SK-N-SH (cell line): ENCODE data around the gene ITGB6. TPM values are rescaled to one million over a fixed set of nuclear protein-coding genes. Genes with fewer than 3 reads are reported as not detected.
"Not testable (repeated sequence)": the region's sequence is repeated elsewhere in the genome, so short reads cannot be mapped to it uniquely, and the experiment has no call there.

ENCODE experiments used
- CTCF ChIA-PET: fragments of 300-600, 350-600 bp; formaldehyde crosslinking; extraction: SDS; loops from one replicate; lab custom pipeline; 2021; lab: Yijun Ruan, JAX
- POLR2A ChIA-PET: fragments of 350-600 bp; sonication (Branson Sonifier 250); formaldehyde crosslinking; extraction: SDS; loops from one replicate; lab custom pipeline; 2020; ENCODE audit warnings: antibody characterized with exemption, inconsistent platforms; lab: Yijun Ruan, JAX
- DNase-seq: peaks from one replicate; pipeline ENCODE4 v3.0.0; 2012
- H2AFZ ChIP-seq: fragments of 200-600 bp; sonication (generic); 2 replicates; pipeline ENCODE4 v1.8.1; 2016; ENCODE audit warnings: antibody characterized with exemption, mild to moderate bottlenecking, low read depth
- H3F3A ChIP-seq: fragments of 200-600 bp; sonication (generic); replicated peaks from 2 replicates; pipeline ENCODE3; 2016; ENCODE audit warnings: antibody characterized with exemption, mild to moderate bottlenecking; ENCODE audit not compliant: insufficient read depth
- H3K27ac ChIP-seq, 2 experiments: fragments of 200-500 bp in 1 of 2; fragments of 200-600 bp in 1 of 2; sonication (Bioruptor generic) in 1 of 2; sonication (generic), shearing (Covaris generic) in 1 of 2; 2 replicates each; pipeline versions ENCODE4 v1.5.1 to v1.6.1; 2014 to 2016; ENCODE audit warnings: low read depth in 2 of 2, inconsistent platforms in 1 of 2, low read length in 1 of 2, mild to moderate bottlenecking in 1 of 2, mixed read lengths in 1 of 2
- H3K27me3 ChIP-seq: fragments of 200-600 bp; sonication (generic), shearing (Covaris generic); 2 replicates; pipeline ENCODE4 v1.6.1; 2016; ENCODE audit warnings: mixed run types; ENCODE audit not compliant: insufficient read depth
- H3K36me3 ChIP-seq, 2 experiments: fragments of 200-500 bp in 1 of 2; fragments of 200-600 bp in 1 of 2; sonication (Bioruptor generic) in 1 of 2; sonication (generic) in 1 of 2; replicated peaks in 1 of 2; 2 replicates each; pipeline versions ENCODE3 to v1.5.1; 2014 to 2016; ENCODE audit warnings: low read length in 1 of 2, mild to moderate bottlenecking in 1 of 2; ENCODE audit not compliant: insufficient read depth in 2 of 2, control insufficient read depth in 1 of 2
- H3K4me1 ChIP-seq, 2 experiments: fragments of 200-500 bp in 1 of 2; fragments of 200-600 bp in 1 of 2; sonication (Bioruptor generic) in 1 of 2; sonication (generic), shearing (Covaris generic) in 1 of 2; 2 replicates each; pipeline versions ENCODE4 v1.5.1 to v1.6.1; 2014 to 2016; ENCODE audit warnings: low read depth in 1 of 2, low read length in 1 of 2, mixed run types in 1 of 2; ENCODE audit not compliant: insufficient read depth in 2 of 2, control insufficient read depth in 1 of 2
- H3K4me2 ChIP-seq: fragments of 200-600 bp; sonication (generic), shearing (Covaris generic); 2 replicates; pipeline ENCODE4 v1.6.1; 2017; ENCODE audit warnings: mixed run types
- H3K4me3 ChIP-seq, 2 experiments: fragments of 200-500 bp in 1 of 2; fragments of 200-600 bp in 1 of 2; sonication (Bioruptor generic) in 1 of 2; sonication (generic), shearing (Covaris generic) in 1 of 2; 2 replicates each; pipeline versions ENCODE4 v1.5.1 to v1.8.1; 2014 to 2016; ENCODE audit warnings: low read depth in 2 of 2, inconsistent platforms in 1 of 2, low read length in 1 of 2, mild to moderate bottlenecking in 1 of 2, mixed read lengths in 1 of 2, moderate library complexity in 1 of 2
- H3K79me2 ChIP-seq: fragments of 200-600 bp; sonication (generic); 2 replicates; pipeline ENCODE4 v1.8.1; 2017; ENCODE audit warnings: mild to moderate bottlenecking; ENCODE audit not compliant: insufficient read depth
- H3K9ac ChIP-seq: fragments of 200-600 bp; sonication (generic); 2 replicates; pipeline ENCODE4 v1.6.1; 2017; ENCODE audit warnings: mixed run types
- H3K9me2 ChIP-seq: fragments of 200-600 bp; sonication (generic); 2 replicates; pipeline ENCODE4 v1.6.1; 2017; ENCODE audit warnings: mixed run types
- H3K9me3 ChIP-seq: fragments of 200-600 bp; sonication (generic); 2 replicates; pipeline ENCODE4 v1.6.1; 2017; ENCODE audit warnings: mixed run types, mild to moderate bottlenecking, moderate library complexity
- H4K20me1 ChIP-seq: fragments of 200-600 bp; sonication (generic); 2 replicates; pipeline ENCODE4 v1.6.1; 2017; ENCODE audit warnings: mild to moderate bottlenecking, mixed run types; ENCODE audit not compliant: insufficient read depth
- FOXJ3 ChIP-seq: sonication (generic); formaldehyde crosslinking; IDR thresholded peaks from 2 replicates; pipeline ENCODE4 v1.5.1; 2020; ENCODE audit warnings: mild to moderate bottlenecking, missing genetic modification reagents
- GABPA ChIP-seq: IDR thresholded peaks from 2 replicates; pipeline ENCODE4 v1.4.0; 2012; ENCODE audit warnings: low read depth, mild to moderate bottlenecking
- JUND ChIP-seq: IDR thresholded peaks from 2 replicates; pipeline ENCODE4 v1.4.0; 2012
- MXI1 ChIP-seq: IDR thresholded peaks from 2 replicates; pipeline ENCODE4 v1.6.1; 2012; ENCODE audit warnings: mild to moderate bottlenecking, low read depth, low read length, improper control_type of control experiment
- RCOR1 ChIP-seq: fragments of 150-350 bp; IDR thresholded peaks from 2 replicates; pipeline ENCODE4 v1.6.1; 2017; ENCODE audit warnings: antibody characterized with exemption, low read length
- RFX5 ChIP-seq: IDR thresholded peaks from 2 replicates; pipeline ENCODE4 v1.6.1; 2012; ENCODE audit warnings: mild to moderate bottlenecking, improper control_type of control experiment, low read length
- TEAD4 ChIP-seq: IDR thresholded peaks from 2 replicates; pipeline ENCODE4 v1.4.0; 2012; ENCODE audit warnings: mild to moderate bottlenecking, borderline replicate concordance; ENCODE audit not compliant: insufficient read depth
- YY1 ChIP-seq: IDR thresholded peaks from 2 replicates; pipeline ENCODE4 v1.4.0; 2012; ENCODE audit warnings: low read depth, mild to moderate bottlenecking
- WGBS: methylation state at CpG from one replicate; pipeline ENCODE4 v1.1.6; 2017; ENCODE audit warnings: low lambda C conversion rate; 5-methylcytosine and 5-hydroxymethylcytosine counted together
- polyA plus RNA-seq, 3 experiments: library from polyadenylated mRNA; depleted of rRNA; stranded (reverse); fragments of >200 nt; gene quantifications; 2 replicates each; pipeline ENCODE4 v1.2.3, GENCODE V29; 2012
- TF ChIP-seq, protein P1 (sequence below): IDR thresholded peaks from 2 replicates; pipeline ENCODE4 v1.4.0; 2012; ENCODE audit warnings: low read depth
- TF ChIP-seq, protein P2 (sequence below): IDR thresholded peaks from 2 replicates; pipeline ENCODE4 v1.4.0; 2012; ENCODE audit warnings: low read depth, borderline replicate concordance

Gene ITGB6
- polyA plus RNA-seq, 1 of the 3 experiments (the other 2 are of a cell fraction) = 0.10 TPM

DNA sequence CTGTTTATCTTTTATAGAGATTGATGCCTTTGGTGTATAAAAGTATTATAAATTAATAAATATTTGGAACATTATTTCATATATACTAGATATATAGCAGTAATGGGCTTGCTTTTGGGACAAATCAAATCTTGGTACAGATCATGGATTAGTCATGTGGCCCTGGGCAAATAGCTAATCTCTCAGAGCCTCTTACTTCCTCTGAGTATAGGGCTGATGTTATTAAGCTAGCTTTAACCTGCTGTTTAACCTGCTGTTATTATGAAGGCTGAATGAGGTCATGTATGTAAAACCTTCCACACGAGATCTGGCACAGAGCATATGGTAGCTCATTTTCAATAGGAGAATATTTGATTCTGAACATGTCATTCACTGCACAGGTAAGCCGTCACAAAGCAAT, 5.7 kb downstream of the ITGB6 start:
- Histone ChIP-seq H2AFZ (no peak overlapping the region), H3K4me1 (no peaks in the 10 kb centered on the region), H3K4me2 (no peak overlapping the region), H4K20me1 (no peaks in the 10 kb centered on the region), H3K4me3 (no peak overlapping the region), H3K9me3 (no peaks in the 10 kb centered on the region), H3K36me3 (no peaks in the 10 kb centered on the region), H3K27me3 (no peaks in the 10 kb centered on the region), H3F3A (no peaks in the 10 kb centered on the region), H3K27ac (no peak overlapping the region), H3K9me2 (no peaks in the 10 kb centered on the region), H3K9ac (no peak overlapping the region), H3K79me2 (no peaks in the 10 kb centered on the region)
- DNase-seq = no peak
- ChIA-PET POLR2A (no interaction called here), CTCF (interaction anchor here (0.6 to 1.2 kb wide), 2 partner anchors 11 to 810 kb away, joined by 3 to 4 read pairs; no protein-coding TSS in a partner anchor)
- no peak for TF ChIP-seq GABPA
- no peak for TF ChIP-seq YY1
- TF ChIP-seq, protein P1, sequence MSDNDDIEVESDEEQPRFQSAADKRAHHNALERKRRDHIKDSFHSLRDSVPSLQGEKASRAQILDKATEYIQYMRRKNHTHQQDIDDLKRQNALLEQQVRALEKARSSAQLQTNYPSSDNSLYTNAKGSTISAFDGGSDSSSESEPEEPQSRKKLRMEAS = no peak
- WGBS = 85% methylated on average over 2 of the region's 2 CpGs

DNA sequence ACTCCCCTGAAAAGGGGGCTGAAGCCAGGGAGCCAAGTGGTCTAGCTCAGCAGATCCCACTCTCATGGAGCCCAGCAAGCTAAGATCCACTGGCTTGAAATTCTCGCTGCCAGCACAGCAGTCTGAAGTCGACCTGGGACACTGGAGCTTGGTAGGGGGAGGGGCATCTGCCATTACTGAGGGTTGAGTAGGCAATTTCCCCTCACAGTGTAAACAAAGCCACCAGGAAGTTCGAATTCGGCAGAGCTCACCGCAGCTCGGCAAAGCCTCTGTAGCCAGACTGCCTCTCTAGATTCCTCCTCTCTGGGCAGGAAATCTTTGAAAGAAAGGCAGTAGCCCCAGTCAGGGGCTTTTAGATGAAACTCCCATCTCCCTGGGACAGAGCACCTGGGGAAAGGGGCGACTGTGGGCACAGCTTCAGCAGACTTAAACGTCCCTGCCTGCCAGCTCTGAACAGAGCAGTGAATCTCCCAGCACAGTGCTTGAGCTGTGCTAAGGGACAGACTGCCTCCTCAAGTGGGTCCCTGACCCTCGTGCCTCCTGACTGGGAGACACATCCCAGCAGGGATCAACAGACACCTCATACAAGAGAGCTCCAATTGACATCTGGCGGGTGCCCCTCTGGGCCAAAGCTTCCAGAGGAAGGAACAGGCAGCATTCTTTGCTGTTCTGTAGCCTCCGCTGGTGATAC, 18.8 kb downstream of the ITGB6 start:
- H3K4me3 ChIP-seq, H3K9me3 ChIP-seq, H3K27ac ChIP-seq, DNase-seq, H3K9ac ChIP-seq, H3K4me2 ChIP-seq, H3K36me3 ChIP-seq, H3K27me3 ChIP-seq, H3K79me2 ChIP-seq, H4K20me1 ChIP-seq, H2AFZ ChIP-seq, H3K9me2 ChIP-seq, H3K4me1 ChIP-seq, POLR2A ChIA-PET, H3F3A ChIP-seq: not testable (repeated sequence)
- CTCF ChIA-PET = interaction anchor here (1.5 kb wide), 1 partner anchor 16 kb away, joined by 3 read pairs; no protein-coding TSS in a partner anchor
- 82% methylated on average over 9 of the region's 11 CpGs for WGBS

DNA sequence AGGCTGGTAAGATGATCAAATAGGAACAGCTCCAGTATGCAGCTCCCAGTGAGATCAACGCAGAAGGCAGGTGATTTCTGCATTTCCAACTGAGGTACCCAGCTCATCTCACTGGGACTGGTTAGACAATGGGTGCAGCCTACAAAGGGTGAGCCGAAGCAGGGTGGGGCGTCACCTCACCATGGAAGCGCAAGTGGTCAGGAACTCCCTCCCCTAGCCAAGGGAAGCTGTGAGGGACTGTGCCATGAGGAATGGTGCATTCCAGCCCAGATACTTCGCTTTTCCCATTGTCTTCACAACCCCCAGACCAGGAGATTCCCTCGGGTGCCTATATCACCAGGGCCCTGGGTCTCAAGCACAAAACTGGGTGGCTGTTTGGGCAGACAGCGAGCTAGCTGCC, 19.4 kb downstream of the ITGB6 start:
- WGBS = 95% methylated on average over 5 of the region's 7 CpGs
- H3K9me2 ChIP-seq, H2AFZ ChIP-seq, H3K9ac ChIP-seq, H3K79me2 ChIP-seq, H3K4me2 ChIP-seq, H4K20me1 ChIP-seq, H3F3A ChIP-seq, H3K36me3 ChIP-seq, H3K9me3 ChIP-seq, H3K4me1 ChIP-seq, POLR2A ChIA-PET, H3K4me3 ChIP-seq, H3K27ac ChIP-seq, DNase-seq, H3K27me3 ChIP-seq: not testable (repeated sequence)
- CTCF ChIA-PET = interaction anchor here (1.5 kb wide), 1 partner anchor 15 kb away, joined by 3 read pairs; no protein-coding TSS in a partner anchor

DNA sequence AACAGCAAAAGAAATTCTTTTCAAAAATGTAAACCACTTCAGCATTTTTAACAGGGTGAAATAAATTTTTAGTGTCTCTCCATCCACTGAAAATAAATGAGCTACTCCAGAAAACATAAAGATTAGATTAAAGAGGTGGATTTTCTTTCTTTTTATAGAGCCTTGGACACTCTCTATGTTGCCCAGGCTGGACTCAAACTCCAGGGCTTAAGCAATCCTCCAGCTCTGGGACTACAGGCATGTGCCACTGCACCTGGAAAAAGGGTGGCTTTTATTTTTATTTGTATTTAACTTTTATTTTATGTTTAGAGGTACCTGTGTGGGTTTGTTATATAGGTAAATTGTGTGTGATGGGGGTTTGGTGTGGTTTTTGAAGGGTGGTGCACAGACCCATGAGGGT, 19.9 kb downstream of the ITGB6 start:
- Histone ChIP-seq H3K9me2 (no peaks in the 10 kb centered on the region), H3K4me3 (no peak overlapping the region), H4K20me1 (no peaks in the 10 kb centered on the region), H3K27me3 (no peaks in the 10 kb centered on the region), H2AFZ (no peak overlapping the region), H3K4me2 (no peak overlapping the region), H3K9me3 (no peaks in the 10 kb centered on the region), H3K79me2 (no peaks in the 10 kb centered on the region), H3K4me1 (no peaks in the 10 kb centered on the region), H3F3A (no peaks in the 10 kb centered on the region), H3K9ac (no peak overlapping the region), H3K27ac (no peak overlapping the region), H3K36me3 (no peaks in the 10 kb centered on the region)
- CTCF ChIA-PET = interaction anchor here (1.5 kb wide), 1 partner anchor 15 kb away, joined by 3 read pairs; no protein-coding TSS in a partner anchor
- no peak for DNase-seq
- POLR2A ChIA-PET = no interaction called here
- TF ChIP-seq, protein P2, sequence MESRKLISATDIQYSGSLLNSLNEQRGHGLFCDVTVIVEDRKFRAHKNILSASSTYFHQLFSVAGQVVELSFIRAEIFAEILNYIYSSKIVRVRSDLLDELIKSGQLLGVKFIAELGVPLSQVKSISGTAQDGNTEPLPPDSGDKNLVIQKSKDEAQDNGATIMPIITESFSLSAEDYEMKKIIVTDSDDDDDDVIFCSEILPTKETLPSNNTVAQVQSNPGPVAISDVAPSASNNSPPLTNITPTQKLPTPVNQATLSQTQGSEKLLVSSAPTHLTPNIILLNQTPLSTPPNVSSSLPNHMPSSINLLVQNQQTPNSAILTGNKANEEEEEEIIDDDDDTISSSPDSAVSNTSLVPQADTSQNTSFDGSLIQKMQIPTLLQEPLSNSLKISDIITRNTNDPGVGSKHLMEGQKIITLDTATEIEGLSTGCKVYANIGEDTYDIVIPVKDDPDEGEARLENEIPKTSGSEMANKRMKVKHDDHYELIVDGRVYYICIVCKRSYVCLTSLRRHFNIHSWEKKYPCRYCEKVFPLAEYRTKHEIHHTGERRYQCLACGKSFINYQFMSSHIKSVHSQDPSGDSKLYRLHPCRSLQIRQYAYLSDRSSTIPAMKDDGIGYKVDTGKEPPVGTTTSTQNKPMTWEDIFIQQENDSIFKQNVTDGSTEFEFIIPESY = no peak
- TF ChIP-seq TEAD4 (no peak), MXI1 (no peak), FOXJ3 (CRISPR knock-in tag) (no peak), RCOR1 (no peak), JUND (no peak), RFX5 (no peak)
- TF ChIP-seq, protein P1 = no peak
